K562 (cell line): Measurements from ENCODE around the gene CXCL16. TPM values are rescaled to one million over a fixed set of nuclear protein-coding genes. Genes with fewer than 3 reads are reported as not detected.

Source experiments
- ATAC-seq: fragments of 200-7000 bp; cut with Tn5 transposase; 3 replicates; pipeline ENCODE4 v1.9.1; 2020; ENCODE audit warnings: moderate library complexity
- BruUV-seq: library from RNA; stranded (reverse); fragments of 400-500 nt; replicated peaks from 2 replicates; lab custom pipeline; 2021; lab: Mats Ljungman, UMichigan
- CTCF ChIA-PET: fragments of 300-600 bp; formaldehyde crosslinking; extraction: SDS; loops from one replicate; lab custom pipeline; 2021; ENCODE audit warnings: low intra/inter-chr PET ratio; lab: Yijun Ruan, JAX
- POLR2A ChIA-PET: fragments of 300-600, 350-650 bp; sonication (Branson Sonifier 250); formaldehyde crosslinking; extraction: SDS; loops from one replicate; lab custom pipeline; 2021; ENCODE audit warnings: antibody characterized with exemption, inconsistent platforms; lab: Yijun Ruan, JAX
- DNase-seq, 4 experiments: peaks; one replicate each; pipeline versions ENCODE4 v3.0.0 to v3.0.0-alpha.2; 2011 to 2018; ENCODE audit warnings: low spot score in 3 of 4, mixed read lengths in 3 of 4; ENCODE audit errors: extremely low read depth in 1 of 4
- FAIRE-seq: peaks from 2 replicates; lab custom pipeline; 2011; peaks lifted over from hg19 to GRCh38; lab: Jason Lieb, UNC
- H2AFZ ChIP-seq: 2 replicates; pipeline ENCODE4 v1.6.0; 2011; ENCODE audit warnings: low read depth, low read length, control low read depth, inconsistent platforms
- H3K27ac ChIP-seq: fragments of 200-600 bp; 3 replicates; pipeline ENCODE4 v1.8.0; 2011; ENCODE audit warnings: low read depth, mild to moderate bottlenecking, control low read depth, inconsistent platforms, low read length, moderate library complexity, mixed read lengths; ENCODE audit errors: extremely low read depth
- H3K27me3 ChIP-seq, 2 experiments: fragments of 300-600 bp in 1 of 2; 2 replicates in 1 of 2; 3 replicates in 1 of 2; pipeline versions ENCODE4 v1.6.0 to v1.8.0; 2011; ENCODE audit warnings: inconsistent platforms in 2 of 2, low read length in 2 of 2, mild to moderate bottlenecking in 1 of 2, mixed read lengths in 1 of 2, moderate library complexity in 1 of 2; ENCODE audit not compliant: control insufficient read depth in 2 of 2, insufficient read depth in 2 of 2
- H3K36me3 ChIP-seq: fragments of 300-600 bp; 3 replicates; pipeline ENCODE4 v1.8.0; 2011; ENCODE audit warnings: mild to moderate bottlenecking, low read length, inconsistent platforms; ENCODE audit not compliant: control insufficient read depth, insufficient read depth
- H3K4me1 ChIP-seq, 2 experiments: fragments of 200-600 bp in 1 of 2; replicated peaks in 1 of 2; 2 replicates in 1 of 2; 3 replicates in 1 of 2; pipeline versions ENCODE4 v1.5.1 to v1.8.0; 2011; ENCODE audit warnings: inconsistent platforms in 2 of 2, low read length in 2 of 2, mild to moderate bottlenecking in 1 of 2, mixed read lengths in 1 of 2, moderate library complexity in 1 of 2; ENCODE audit not compliant: control insufficient read depth in 2 of 2, insufficient read depth in 2 of 2
- H3K4me2 ChIP-seq: 2 replicates; pipeline ENCODE4 v1.6.1; 2011; ENCODE audit warnings: low read length, control low read depth, inconsistent platforms, mixed read lengths; ENCODE audit not compliant: insufficient read depth
- H3K4me3 ChIP-seq: fragments of 200-600 bp; sonication (generic), shearing (Covaris generic); 2 replicates; pipeline ENCODE4 v1.5.1; 2016; ENCODE audit warnings: control low read depth, inconsistent platforms
- H3K79me2 ChIP-seq: fragments of 200-600 bp; 3 replicates; pipeline ENCODE4 v1.8.0; 2011; ENCODE audit warnings: low read length, inconsistent platforms; ENCODE audit not compliant: control insufficient read depth, insufficient read depth
- H3K9ac ChIP-seq, 2 experiments: 2 replicates each; pipeline versions ENCODE4 v1.6.0 to v1.6.1; 2011; ENCODE audit warnings: low read depth in 2 of 2, low read length in 2 of 2, control low read depth in 1 of 2, inconsistent platforms in 1 of 2, mild to moderate bottlenecking in 1 of 2, mixed read lengths in 1 of 2; ENCODE audit not compliant: insufficient read depth in 1 of 2
- H3K9me1 ChIP-seq: one replicate; pipeline ENCODE4 v1.6.0; 2011; ENCODE audit warnings: inconsistent platforms, mild to moderate bottlenecking, low read length, moderate library complexity; ENCODE audit not compliant: control insufficient read depth, insufficient read depth
- H3K9me3 ChIP-seq: replicated peaks from 2 replicates; pipeline ENCODE4 v1.5.1; 2011; ENCODE audit warnings: low read depth, low read length, inconsistent platforms; ENCODE audit not compliant: control insufficient read depth, insufficient read depth
- H4K20me1 ChIP-seq: replicated peaks from 2 replicates; pipeline ENCODE4 v1.6.1; 2011; ENCODE audit warnings: low read length, inconsistent platforms, mixed read lengths; ENCODE audit not compliant: control insufficient read depth, insufficient read depth
- TRIM25 ChIP-seq: fragments of 450-650 bp; IDR thresholded peaks from 2 replicates; pipeline ENCODE4 v1.7.0; 2016; ENCODE audit warnings: borderline replicate concordance
- WGBS: fragments of 100-300 bp; shearing (Covaris generic); methylation state at CpG from one replicate; pipeline ENCODE4 v1.1.6; 2016; ENCODE audit warnings: low coverage, mixed read lengths; ENCODE audit not compliant: insufficient coverage; ENCODE audit errors: missing lambda C conversion rate; 5-methylcytosine and 5-hydroxymethylcytosine counted together
- in situ Hi-C: fragments of 300-500 bp; cut with MboI; formaldehyde crosslinking; loops from 4 replicates; pipeline ENCODE4 v1.15.0; 2018; ENCODE audit warnings: inconsistent platforms, mixed read lengths
- intact Hi-C: fragments of 100-400 bp; cut with micrococcal nuclease; formaldehyde crosslinking; loops from 2 replicates; pipeline ENCODE4 v1.14.2; 2022
- polyA plus RNA-seq, 8 experiments: library from polyadenylated mRNA; depleted of rRNA in 4 of 8; stranded (reverse) in 5 of 8; unstranded in 3 of 8; fragments of >200 nt; fragmentation: Nextera tagmentation in 2 of 8; fragmentation: Illumina TruSeq in 1 of 8; extraction: Ambion mirVana in 2 of 8; extraction: Trizol in 1 of 8; gene quantifications; 2 replicates each; pipeline versions ENCODE4 v1.2.1 to v1.2.3, GENCODE V29; 2011 to 2014; ENCODE audit warnings: inconsistent platforms in 1 of 8, missing spikeins in 1 of 8
- total RNA-seq, 7 experiments: library from RNA; depleted of rRNA in 6 of 7; stranded (reverse); fragments of >200 nt in 6 of 7; fragmentation: Illumina TruSeq in 2 of 7; extraction: Trizol in 2 of 7; gene quantifications; 2 replicates each; pipeline versions ENCODE4 v1.2.1 to v1.2.3, GENCODE V29; 2011 to 2021; ENCODE audit warnings: low replicate concordance in 1 of 7
- TF ChIP-seq, protein P1 (sequence below): fragments of 250-450 bp; sonication (Bioruptor Pico); IDR thresholded peaks from 2 replicates; pipeline ENCODE4 v1.5.0; 2022; ENCODE audit warnings: mild to moderate bottlenecking
- TF ChIP-seq, protein P2 (sequence below): sonication (generic); formaldehyde crosslinking; IDR thresholded peaks from 2 replicates; pipeline ENCODE4 v1.9.0; 2022; ENCODE audit warnings: mild to moderate bottlenecking, missing genetic modification reagents

The CXCL16 gene
- total and polyA plus RNA-seq, 9 of the 15 experiments (the other 6 are each of a cell fraction or from before 2014, with no cell fraction given) = 0.05 to 0.68 (median 0.22) TPM; not detected in 2

GRCh38 chr17:4768298-4768697, 28.6 kb upstream of the CXCL16 start:
- Histone ChIP-seq H3K9me3 (no peaks in the 10 kb centered on the region), H3K27me3 (peaks cover 13 to 24% of the 10 kb centered on the region in 2 experiments), H4K20me1 (no peaks in the 10 kb centered on the region), H2AFZ (no peak overlapping the region), H3K27ac (no peak overlapping the region), H3K79me2 (no peaks in the 10 kb centered on the region), H3K9me1 (no peaks in the 10 kb centered on the region), H3K36me3 (no peaks in the 10 kb centered on the region), H3K4me1 (no peaks in the 10 kb centered on the region), H3K9ac (no peak overlapping the region), H3K4me3 (no peak overlapping the region), H3K4me2 (no peak overlapping the region)
- FAIRE-seq (no peak), ATAC-seq (no peak), DNase-seq (no peak)
- BruUV-seq = no TSS peak
- ChIA-PET CTCF (no interaction called here), POLR2A (interaction anchor here (1.1 kb wide), 1 partner anchor 24 kb away, joined by 5 read pairs; no protein-coding TSS in a partner anchor)
- 10% methylated on average over 6 of the region's 6 CpGs for WGBS
- in situ Hi-C loops = no loop called here
- TF ChIP-seq, protein P1, sequence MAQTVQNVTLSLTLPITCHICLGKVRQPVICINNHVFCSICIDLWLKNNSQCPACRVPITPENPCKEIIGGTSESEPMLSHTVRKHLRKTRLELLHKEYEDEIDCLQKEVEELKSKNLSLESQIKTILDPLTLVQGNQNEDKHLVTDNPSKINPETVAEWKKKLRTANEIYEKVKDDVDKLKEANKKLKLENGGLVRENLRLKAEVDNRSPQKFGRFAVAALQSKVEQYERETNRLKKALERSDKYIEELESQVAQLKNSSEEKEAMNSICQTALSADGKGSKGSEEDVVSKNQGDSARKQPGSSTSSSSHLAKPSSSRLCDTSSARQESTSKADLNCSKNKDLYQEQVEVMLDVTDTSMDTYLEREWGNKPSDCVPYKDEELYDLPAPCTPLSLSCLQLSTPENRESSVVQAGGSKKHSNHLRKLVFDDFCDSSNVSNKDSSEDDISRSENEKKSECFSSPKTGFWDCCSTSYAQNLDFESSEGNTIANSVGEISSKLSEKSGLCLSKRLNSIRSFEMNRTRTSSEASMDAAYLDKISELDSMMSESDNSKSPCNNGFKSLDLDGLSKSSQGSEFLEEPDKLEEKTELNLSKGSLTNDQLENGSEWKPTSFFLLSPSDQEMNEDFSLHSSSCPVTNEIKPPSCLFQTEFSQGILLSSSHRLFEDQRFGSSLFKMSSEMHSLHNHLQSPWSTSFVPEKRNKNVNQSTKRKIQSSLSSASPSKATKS = no peak
- no peak for TF ChIP-seq TRIM25
- TF ChIP-seq, protein P2, sequence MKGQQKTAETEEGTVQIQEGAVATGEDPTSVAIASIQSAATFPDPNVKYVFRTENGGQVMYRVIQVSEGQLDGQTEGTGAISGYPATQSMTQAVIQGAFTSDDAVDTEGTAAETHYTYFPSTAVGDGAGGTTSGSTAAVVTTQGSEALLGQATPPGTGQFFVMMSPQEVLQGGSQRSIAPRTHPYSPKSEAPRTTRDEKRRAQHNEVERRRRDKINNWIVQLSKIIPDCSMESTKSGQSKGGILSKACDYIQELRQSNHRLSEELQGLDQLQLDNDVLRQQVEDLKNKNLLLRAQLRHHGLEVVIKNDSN (CRISPR knock-in tag) = no peak
- TF ChIP-seq, all 486 proteins: peak for 0
- intact Hi-C loops = no loop called here
